GM23338 (cell line): ENCODE measurements around the gene CDH15. TPM values are rescaled to one million over a fixed set of nuclear protein-coding genes. Genes with fewer than 3 reads are reported as not detected.

Experiments
- CREB1 ChIP-seq: fragments of 250-450 bp; sonication (Bioruptor Pico); IDR thresholded peaks from 2 replicates; pipeline ENCODE4 v1.5.0; 2020; ENCODE audit warnings: low read depth, mild to moderate bottlenecking, moderate library complexity
- EZH2phosphoT487 ChIP-seq: fragments of 200-600 bp; sonication (generic); IDR thresholded peaks from one replicate; pipeline ENCODE4 v1.8.1; 2018; ENCODE audit warnings: antibody characterized with exemption; ENCODE audit not compliant: unreplicated experiment
- JUNB ChIP-seq: IDR thresholded peaks from one replicate; pipeline ENCODE4 v1.6.1; 2016; ENCODE audit warnings: antibody characterized with exemption; ENCODE audit not compliant: unreplicated experiment
- NANOG ChIP-seq: IDR thresholded peaks from 2 replicates; pipeline ENCODE4 v1.6.1; 2016; ENCODE audit warnings: antibody characterized with exemption, borderline replicate concordance
- POLR2AphosphoS5 ChIP-seq: IDR thresholded peaks from 2 replicates; pipeline ENCODE4 v1.6.1; 2016; ENCODE audit warnings: antibody characterized with exemption, low read depth
- STAT1 ChIP-seq: IDR thresholded peaks from one replicate; pipeline ENCODE4 v1.6.1; 2016; ENCODE audit warnings: antibody characterized with exemption; ENCODE audit not compliant: unreplicated experiment
- ZNF114 ChIP-seq: fragments of 250-450 bp; sonication (Bioruptor Pico); IDR thresholded peaks from 2 replicates; pipeline ENCODE4 v1.5.0; 2020; ENCODE audit warnings: mild to moderate bottlenecking, moderate library complexity
- ZNF331 ChIP-seq: fragments of 250-450 bp; sonication (Bioruptor Pico); IDR thresholded peaks from 2 replicates; pipeline ENCODE4 v1.5.0; 2020; ENCODE audit warnings: low read depth, mild to moderate bottlenecking, moderate library complexity
- polyA plus RNA-seq: library from polyadenylated mRNA; unstranded; fragments of >200 nt; fragmentation: Nextera tagmentation; extraction: Ambion mirVana; gene quantifications from 2 replicates; pipeline ENCODE4 v1.2.1, GENCODE V29; 2016
- total RNA-seq: library from RNA; depleted of rRNA; stranded (reverse); fragments of >200 nt; shearing (Covaris generic); gene quantifications from 2 replicates; pipeline ENCODE4 v1.2.3, GENCODE V29; 2014
- TF ChIP-seq, protein P1 (sequence below): fragments of 250-450 bp; sonication (Bioruptor Pico); IDR thresholded peaks from 2 replicates; pipeline ENCODE4 v1.5.0; 2020; ENCODE audit warnings: mild to moderate bottlenecking, moderate library complexity
- TF ChIP-seq, protein P2 (sequence below): IDR thresholded peaks from one replicate; pipeline ENCODE4 v1.6.1; 2018; ENCODE audit warnings: antibody characterized with exemption; ENCODE audit not compliant: unreplicated experiment

CDH15 gene
- total and polyA plus RNA-seq, 2 experiments from 2014 or later, result 0.61 to 1.0 TPM

DNA sequence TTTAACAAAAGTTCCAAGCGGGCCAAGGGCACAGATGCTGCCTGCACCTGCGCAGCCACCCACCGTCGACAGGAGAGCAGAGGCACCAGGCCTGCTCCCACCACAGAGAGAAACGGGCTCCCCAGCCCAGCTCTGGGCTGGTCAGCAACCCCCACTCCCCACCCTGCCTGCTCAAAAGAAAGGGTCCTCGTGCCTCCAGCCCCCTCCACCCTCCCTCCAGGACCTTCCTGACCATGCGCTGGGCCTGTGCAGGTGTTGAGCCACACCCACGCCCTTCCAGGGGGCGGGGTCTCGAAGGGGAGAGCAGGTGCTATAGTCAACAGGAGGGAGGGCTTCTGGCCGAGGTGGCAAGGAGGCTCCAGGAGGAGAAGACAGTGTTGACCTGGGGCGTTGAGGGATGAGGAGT lies 71.2 kb downstream of the CDH15 start (continued):
- TF ChIP-seq, protein P1, sequence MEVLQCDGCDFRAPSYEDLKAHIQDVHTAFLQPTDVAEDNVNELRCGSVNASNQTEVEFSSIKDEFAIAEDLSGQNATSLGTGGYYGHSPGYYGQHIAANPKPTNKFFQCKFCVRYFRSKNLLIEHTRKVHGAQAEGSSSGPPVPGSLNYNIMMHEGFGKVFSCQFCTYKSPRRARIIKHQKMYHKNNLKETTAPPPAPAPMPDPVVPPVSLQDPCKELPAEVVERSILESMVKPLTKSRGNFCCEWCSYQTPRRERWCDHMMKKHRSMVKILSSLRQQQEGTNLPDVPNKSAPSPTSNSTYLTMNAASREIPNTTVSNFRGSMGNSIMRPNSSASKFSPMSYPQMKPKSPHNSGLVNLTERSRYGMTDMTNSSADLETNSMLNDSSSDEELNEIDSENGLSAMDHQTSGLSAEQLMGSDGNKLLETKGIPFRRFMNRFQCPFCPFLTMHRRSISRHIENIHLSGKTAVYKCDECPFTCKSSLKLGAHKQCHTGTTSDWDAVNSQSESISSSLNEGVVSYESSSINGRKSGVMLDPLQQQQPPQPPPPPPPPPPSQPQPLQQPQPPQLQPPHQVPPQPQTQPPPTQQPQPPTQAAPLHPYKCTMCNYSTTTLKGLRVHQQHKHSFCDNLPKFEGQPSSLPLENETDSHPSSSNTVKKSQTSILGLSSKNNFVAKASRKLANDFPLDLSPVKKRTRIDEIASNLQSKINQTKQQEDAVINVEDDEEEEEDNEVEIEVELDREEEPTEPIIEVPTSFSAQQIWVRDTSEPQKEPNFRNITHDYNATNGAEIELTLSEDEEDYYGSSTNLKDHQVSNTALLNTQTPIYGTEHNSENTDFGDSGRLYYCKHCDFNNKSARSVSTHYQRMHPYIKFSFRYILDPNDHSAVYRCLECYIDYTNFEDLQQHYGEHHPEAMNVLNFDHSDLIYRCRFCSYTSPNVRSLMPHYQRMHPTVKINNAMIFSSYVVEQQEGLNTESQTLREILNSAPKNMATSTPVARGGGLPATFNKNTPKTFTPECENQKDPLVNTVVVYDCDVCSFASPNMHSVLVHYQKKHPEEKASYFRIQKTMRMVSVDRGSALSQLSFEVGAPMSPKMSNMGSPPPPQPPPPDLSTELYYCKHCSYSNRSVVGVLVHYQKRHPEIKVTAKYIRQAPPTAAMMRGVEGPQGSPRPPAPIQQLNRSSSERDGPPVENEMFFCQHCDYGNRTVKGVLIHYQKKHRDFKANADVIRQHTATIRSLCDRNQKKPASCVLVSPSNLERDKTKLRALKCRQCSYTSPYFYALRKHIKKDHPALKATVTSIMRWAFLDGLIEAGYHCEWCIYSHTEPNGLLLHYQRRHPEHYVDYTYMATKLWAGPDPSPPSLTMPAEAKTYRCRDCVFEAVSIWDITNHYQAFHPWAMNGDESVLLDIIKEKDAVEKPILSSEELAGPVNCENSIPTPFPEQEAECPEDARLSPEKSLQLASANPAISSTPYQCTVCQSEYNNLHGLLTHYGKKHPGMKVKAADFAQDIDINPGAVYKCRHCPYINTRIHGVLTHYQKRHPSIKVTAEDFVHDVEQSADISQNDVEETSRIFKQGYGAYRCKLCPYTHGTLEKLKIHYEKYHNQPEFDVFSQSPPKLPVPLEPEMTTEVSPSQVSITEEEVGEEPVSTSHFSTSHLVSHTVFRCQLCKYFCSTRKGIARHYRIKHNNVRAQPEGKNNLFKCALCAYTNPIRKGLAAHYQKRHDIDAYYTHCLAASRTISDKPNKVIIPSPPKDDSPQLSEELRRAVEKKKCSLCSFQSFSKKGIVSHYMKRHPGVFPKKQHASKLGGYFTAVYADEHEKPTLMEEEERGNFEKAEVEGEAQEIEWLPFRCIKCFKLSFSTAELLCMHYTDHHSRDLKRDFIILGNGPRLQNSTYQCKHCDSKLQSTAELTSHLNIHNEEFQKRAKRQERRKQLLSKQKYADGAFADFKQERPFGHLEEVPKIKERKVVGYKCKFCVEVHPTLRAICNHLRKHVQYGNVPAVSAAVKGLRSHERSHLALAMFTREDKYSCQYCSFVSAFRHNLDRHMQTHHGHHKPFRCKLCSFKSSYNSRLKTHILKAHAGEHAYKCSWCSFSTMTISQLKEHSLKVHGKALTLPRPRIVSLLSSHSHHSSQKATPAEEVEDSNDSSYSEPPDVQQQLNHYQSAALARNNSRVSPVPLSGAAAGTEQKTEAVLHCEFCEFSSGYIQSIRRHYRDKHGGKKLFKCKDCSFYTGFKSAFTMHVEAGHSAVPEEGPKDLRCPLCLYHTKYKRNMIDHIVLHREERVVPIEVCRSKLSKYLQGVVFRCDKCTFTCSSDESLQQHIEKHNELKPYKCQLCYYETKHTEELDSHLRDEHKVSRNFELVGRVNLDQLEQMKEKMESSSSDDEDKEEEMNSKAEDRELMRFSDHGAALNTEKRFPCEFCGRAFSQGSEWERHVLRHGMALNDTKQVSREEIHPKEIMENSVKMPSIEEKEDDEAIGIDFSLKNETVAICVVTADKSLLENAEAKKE (CRISPR knock-in tag), result no peak
- TF ChIP-seq, protein P2, sequence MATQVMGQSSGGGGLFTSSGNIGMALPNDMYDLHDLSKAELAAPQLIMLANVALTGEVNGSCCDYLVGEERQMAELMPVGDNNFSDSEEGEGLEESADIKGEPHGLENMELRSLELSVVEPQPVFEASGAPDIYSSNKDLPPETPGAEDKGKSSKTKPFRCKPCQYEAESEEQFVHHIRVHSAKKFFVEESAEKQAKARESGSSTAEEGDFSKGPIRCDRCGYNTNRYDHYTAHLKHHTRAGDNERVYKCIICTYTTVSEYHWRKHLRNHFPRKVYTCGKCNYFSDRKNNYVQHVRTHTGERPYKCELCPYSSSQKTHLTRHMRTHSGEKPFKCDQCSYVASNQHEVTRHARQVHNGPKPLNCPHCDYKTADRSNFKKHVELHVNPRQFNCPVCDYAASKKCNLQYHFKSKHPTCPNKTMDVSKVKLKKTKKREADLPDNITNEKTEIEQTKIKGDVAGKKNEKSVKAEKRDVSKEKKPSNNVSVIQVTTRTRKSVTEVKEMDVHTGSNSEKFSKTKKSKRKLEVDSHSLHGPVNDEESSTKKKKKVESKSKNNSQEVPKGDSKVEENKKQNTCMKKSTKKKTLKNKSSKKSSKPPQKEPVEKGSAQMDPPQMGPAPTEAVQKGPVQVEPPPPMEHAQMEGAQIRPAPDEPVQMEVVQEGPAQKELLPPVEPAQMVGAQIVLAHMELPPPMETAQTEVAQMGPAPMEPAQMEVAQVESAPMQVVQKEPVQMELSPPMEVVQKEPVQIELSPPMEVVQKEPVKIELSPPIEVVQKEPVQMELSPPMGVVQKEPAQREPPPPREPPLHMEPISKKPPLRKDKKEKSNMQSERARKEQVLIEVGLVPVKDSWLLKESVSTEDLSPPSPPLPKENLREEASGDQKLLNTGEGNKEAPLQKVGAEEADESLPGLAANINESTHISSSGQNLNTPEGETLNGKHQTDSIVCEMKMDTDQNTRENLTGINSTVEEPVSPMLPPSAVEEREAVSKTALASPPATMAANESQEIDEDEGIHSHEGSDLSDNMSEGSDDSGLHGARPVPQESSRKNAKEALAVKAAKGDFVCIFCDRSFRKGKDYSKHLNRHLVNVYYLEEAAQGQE, result no peak
- no peak for TF ChIP-seq JUNB
- no peak for TF ChIP-seq CREB1 (CRISPR knock-in tag)
- TF ChIP-seq ZNF114 (CRISPR knock-in tag), result no peak
- no peak for TF ChIP-seq ZNF331
- no peak for TF ChIP-seq STAT1
- TF ChIP-seq NANOG, result no peak
- no peak for TF ChIP-seq POLR2AphosphoS5
- no peak for TF ChIP-seq EZH2phosphoT487
